GM21526 (cell line): ENCODE results near the gene CCDC158.
A peak's percentile ranks its signal among the peaks of the same experiment; 100 is the strongest.
"Not testable (repeated sequence)": the region's sequence is repeated elsewhere in the genome, so short reads cannot be mapped to it uniquely, and the experiment has no call there.

Experiments
- ATAC-seq: cut with Tn5 transposase; IDR thresholded peaks from one replicate; pipeline ENCODE4 v1.9.1; 2021; ENCODE audit warnings: moderate library complexity; ENCODE audit not compliant: unreplicated experiment, low FRiP score

Gene CCDC158

GRCh38 chr4:76313547-76313946, 107.4 kb downstream of the CCDC158 start:
- no peak for ATAC-seq

GRCh38 chr4:76312457-76312856, 108.5 kb downstream of the CCDC158 start:
- no peak for ATAC-seq

GRCh38 chr4:76311896-76312331, 109.0 kb downstream of the CCDC158 start:
- no peak for ATAC-seq

- no peak for ATAC-seq
Measured at GRCh38 chr4:76310683-76311082, 110.3 kb downstream of the CCDC158 start.

GRCh38 chr4:76309939-76310550, 110.9 kb downstream of the CCDC158 start:
- ATAC-seq = no peak

- ATAC-seq = no peak
Measured at GRCh38 chr4:76308548-76308947, 112.4 kb downstream of the CCDC158 start.

GRCh38 chr4:76307660-76308014, 113.3 kb downstream of the CCDC158 start:
- no peak for ATAC-seq

GRCh38 chr4:76306882-76307659, 113.9 kb downstream of the CCDC158 start:
- ATAC-seq = no peak

- no peak for ATAC-seq
Measured at GRCh38 chr4:76305971-76306881, 114.7 kb downstream of the CCDC158 start, which contains the start of gene STBD1. TSS of gene STBD1 (plus strand) at chr4:76306733. CDS start at chr4:76306770, 37 bp downstream.

- ATAC-seq = no peak
Measured at GRCh38 chr4:76305033-76305687, 115.8 kb downstream of the CCDC158 start.

GRCh38 chr4:76302826-76303438, 118.0 kb downstream of the CCDC158 start:
- no peak for ATAC-seq

- no peak for ATAC-seq
Measured at GRCh38 chr4:76301775-76302162, 119.2 kb downstream of the CCDC158 start.

GRCh38 chr4:76301068-76301774, 119.7 kb downstream of the CCDC158 start:
- ATAC-seq = peak; percentile 99

GRCh38 chr4:76300012-76300411, 120.9 kb downstream of the CCDC158 start:
- no peak for ATAC-seq

GRCh38 chr4:76298227-76298626, 122.7 kb downstream of the CCDC158 start:
- ATAC-seq = no peak

- ATAC-seq = no peak
Measured at GRCh38 chr4:76296286-76296820, 124.6 kb downstream of the CCDC158 start.

- ATAC-seq = no peak
Measured at GRCh38 chr4:76293772-76294171, 127.2 kb downstream of the CCDC158 start.

GRCh38 chr4:76292730-76293129, 128.2 kb downstream of the CCDC158 start:
- no peak for ATAC-seq

GRCh38 chr4:76287811-76288210, 133.1 kb downstream of the CCDC158 start:
- not testable (repeated sequence) for ATAC-seq
